Measurements from ENCODE around the gene SLC1A7.

GRCh38 chr1:53145942-53146708 is 3.7 kb upstream of the SLC1A7 start:
- no peak for TF ChIP-seq EZH2 (IDR thresholded peaks at IDR 0.05; ENCODE audit: borderline replicate concordance, low read length)
- TF ChIP-seq, protein P1, sequence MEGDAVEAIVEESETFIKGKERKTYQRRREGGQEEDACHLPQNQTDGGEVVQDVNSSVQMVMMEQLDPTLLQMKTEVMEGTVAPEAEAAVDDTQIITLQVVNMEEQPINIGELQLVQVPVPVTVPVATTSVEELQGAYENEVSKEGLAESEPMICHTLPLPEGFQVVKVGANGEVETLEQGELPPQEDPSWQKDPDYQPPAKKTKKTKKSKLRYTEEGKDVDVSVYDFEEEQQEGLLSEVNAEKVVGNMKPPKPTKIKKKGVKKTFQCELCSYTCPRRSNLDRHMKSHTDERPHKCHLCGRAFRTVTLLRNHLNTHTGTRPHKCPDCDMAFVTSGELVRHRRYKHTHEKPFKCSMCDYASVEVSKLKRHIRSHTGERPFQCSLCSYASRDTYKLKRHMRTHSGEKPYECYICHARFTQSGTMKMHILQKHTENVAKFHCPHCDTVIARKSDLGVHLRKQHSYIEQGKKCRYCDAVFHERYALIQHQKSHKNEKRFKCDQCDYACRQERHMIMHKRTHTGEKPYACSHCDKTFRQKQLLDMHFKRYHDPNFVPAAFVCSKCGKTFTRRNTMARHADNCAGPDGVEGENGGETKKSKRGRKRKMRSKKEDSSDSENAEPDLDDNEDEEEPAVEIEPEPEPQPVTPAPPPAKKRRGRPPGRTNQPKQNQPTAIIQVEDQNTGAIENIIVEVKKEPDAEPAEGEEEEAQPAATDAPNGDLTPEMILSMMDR (IDR thresholded peaks at IDR 0.05; ENCODE audit: low read length) = no peak

All from OCI-LY1 (cell line).